ENCODE data around the gene NSMF.

- TF ChIP-seq CTCF (IDR thresholded peaks at IDR 0.05) (no peak), POLR2A (IDR thresholded peaks at IDR 0.05) (no peak), POLR2AphosphoS5 (IDR thresholded peaks at IDR 0.05; ENCODE audit: insufficient read depth in 1 of 2, low read depth in 1 of 2) (no peak)
Measured at GRCh38 chr9:137432687-137433348, 26.3 kb downstream of the NSMF start.
